COLO668 (cell line): Measurements from ENCODE around the gene HOXB8.

ENCODE experiments used
- DNase-seq: peaks from one replicate; lab custom pipeline; 2025; ENCODE audit not compliant: unreplicated experiment; lab: John Stamatoyannopoulos, UW

Gene HOXB8

DNA sequence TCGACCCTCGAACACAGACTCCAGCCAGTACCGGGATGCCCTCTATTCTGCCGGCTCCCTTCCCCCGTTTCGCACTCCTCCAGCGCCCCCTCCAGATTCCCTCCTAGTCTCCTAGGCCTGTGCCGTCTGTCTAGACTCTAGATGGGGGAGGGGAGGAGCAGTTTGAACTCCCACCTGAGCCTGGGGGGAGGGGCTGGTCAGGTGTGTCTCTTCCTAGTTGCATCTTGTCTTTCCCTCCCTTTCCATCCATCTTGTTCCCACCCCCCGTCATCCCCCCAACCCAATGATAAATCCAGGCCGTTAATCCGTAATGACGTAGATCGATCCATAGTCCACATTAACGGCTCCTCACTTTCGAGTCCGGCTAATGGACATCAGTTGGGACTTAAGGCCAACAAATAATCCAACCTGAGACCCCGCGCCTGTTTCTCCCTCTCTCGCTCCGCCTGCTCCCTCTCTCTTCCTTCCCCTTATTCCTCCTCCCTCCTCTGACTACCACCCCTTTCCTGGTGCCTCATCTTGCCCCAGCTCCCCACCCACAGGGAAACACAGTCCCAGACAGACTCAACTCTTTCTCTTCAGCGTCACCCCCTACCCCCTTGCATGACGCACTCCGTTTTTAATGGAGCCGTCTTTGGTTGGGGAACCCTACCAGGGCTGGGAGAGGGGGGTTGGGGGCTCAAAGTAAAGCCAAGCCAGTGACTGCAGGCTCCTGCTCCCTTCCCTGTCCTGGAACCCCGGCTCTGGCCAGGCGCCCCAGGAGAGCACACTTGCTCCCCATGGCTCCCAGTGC is 18.2 kb downstream of the HOXB8 start:
- DNase-seq, result peak; percentile 77

DNA sequence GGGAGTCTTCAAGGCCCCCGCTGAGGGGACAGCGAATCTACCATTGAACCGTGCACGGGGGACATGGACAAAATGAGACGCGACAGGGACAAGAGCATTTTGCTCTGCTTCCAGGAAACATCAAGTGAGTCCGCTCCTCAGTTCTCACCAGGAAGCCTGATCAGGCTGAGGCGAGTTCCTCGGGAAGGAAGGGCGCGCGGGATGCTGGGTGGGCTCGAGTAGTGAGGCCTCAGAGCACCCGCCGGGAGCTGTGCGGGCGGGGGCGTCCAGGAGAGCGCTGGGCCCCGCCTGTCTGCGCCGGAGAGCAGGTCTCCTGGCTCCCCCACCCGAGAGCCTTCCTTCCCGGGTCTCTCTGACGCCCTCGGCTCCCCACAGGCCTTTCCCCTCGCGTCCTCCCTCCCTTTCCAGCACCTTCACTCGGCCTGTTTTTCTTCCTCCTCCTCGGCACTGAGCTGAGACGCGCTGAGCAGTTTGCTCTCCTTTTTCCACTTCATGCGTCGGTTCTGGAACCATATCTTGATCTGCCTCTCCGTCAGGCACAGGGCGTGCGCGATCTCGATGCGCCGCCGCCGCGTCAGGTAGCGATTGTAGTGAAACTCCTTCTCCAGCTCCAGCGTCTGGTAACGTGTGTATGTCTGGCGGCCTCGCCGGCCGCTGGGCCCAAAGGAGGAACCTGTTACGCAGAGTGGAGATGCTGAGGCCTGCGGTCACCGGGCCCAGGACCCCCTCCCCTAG is 18.9 kb downstream of the HOXB8 start:
- peak; percentile 69 for DNase-seq

DNA sequence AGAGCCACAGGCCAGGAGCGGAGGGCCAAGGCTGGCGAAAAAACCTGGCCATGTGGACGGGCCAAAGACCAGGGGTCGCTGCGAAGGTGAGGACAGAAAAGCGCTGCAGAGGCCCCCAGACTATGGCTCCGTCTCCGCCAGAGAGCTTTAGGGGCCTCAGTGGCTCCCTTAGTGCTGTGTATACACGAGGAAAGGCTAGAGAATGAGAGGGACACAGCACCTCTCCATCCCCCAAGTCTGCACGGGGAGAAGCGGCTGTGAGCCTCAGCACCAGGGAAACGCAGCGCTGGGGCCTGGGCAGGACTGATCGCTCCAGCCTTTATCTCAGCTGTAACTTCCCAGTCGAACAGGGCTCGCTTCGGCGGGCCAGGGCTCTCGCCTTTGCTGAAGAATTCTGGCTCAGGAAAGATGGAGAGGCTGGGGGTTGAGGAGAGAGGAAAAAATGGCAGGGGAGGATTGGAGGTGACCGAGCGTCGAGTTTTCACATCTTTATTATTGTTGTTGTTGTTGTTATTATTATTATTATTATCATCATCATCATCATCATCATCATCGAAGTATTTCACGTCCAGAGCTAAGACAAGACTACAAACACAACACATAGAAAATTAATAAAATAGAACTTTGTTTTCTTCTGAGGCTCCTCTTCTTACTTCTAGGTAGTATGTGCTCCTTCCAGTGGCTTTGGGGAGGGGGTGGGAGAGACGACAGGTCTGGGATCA is 19.7 kb downstream of the HOXB8 start:
- peak; percentile 32 for DNase-seq

DNA sequence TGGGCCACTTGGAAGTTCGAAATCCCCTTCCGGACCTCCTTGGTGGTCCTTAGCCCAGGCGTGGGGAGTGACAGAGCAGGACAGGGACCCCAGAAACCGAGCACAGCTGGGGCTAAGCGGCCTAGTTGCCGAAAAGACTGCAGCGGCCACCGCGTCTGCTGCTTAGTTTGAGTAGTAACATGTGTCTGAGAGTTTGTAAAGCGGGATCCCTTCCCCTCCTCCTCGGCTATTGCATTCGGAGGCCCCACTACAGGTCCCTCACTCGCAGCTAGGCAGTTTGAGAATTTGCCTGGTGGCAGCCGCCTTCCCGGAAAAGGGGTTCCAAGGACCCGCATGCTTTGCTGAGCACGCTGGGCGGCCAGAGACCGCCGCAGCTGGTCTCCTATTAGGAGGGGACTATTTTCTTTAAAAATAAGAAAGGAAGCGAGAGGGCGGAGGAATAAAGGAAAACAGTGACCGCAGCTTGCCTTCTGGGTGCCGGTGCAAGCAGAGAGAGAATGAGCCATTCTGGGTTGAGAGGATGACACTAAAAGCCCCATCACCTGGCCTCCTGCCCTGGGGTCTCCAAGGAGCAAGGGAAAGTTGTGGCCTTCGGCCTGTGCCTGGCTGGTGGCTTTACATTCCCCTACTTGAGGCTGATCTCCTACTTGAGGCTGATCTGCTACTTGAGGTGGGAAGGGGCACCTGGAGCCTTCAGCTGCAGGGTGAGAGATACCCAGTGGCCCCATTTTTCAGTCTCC is 20.4 kb downstream of the HOXB8 start:
- DNase-seq, result peak; percentile 53

DNA sequence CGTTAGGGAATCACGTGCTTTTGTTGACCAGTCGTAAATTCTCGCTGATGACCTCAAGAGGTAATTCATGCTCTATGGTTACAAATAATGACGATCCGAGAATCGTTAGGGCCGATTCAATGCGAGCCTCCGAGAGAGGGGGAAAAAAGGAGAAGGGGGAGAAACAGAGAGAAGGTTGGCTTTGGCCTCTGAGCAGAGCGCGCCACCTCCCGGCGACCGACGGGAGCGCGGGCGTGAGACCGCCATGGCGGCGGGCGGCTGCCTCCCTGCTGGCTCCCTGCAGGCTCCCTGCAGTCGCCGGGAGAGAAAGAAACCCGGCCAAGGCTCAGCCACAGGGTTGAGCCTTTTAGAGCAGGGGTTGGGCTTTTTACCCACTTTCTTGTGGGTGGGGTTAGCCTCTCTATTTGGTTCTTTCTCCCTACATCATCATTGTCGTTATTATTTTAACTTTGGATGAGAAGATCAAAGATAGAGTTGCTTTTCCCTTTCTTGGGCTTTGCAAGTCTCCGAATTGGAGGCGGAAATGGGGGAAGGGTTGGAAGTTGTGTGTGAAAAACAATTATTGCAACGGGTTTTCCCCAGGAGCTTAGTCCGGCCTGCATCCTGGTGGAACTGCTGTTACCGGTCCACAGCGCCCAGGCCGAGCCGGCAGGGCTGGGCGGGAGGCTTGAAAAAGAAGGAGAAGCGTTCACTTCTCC is 21.1 kb downstream of the HOXB8 start:
- DNase-seq, result peak; percentile 85

DNA sequence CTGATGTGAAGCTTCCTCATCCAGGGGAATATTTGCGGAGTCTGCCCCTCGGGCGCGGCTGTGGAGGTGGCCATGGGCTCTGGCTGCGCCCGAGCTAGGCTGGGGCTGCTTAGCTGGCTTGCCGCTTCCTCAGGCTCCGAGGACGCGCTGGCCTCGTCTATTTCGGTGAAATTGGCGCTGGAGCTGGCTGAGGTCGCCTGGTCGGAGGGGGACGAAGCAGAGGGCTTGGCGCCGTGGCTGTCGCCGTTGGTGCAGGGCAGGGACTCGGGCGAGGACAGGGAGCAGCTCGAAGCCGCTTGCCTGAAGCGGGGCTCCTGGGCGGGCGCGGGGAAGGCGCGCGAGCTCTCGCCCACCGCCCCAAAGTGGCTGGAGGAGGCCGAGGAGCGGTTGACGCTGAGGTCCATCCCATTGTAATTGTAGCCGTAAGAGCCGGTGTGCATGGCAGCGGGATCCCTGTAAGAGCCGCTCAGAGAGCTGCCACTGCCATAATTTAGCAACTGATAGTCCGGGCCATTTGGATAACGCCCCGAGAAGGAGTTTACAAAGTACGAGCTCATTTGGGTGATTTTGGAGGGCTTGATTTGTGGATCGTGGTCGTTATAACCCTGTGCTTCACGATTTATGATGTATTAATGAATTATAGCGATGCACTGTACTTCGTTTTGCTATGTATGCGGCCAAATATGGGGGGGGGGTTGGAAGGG is 21.8 kb downstream of the HOXB8 start, which contains the start of gene HOXB5:
Gene HOXB5, minus strand, starts transcription at position 654 of the 704 bp plus-strand sequence. Its CDS starts 97 bp downstream, at position 557.
- DNase-seq, result peak; percentile 58

DNA sequence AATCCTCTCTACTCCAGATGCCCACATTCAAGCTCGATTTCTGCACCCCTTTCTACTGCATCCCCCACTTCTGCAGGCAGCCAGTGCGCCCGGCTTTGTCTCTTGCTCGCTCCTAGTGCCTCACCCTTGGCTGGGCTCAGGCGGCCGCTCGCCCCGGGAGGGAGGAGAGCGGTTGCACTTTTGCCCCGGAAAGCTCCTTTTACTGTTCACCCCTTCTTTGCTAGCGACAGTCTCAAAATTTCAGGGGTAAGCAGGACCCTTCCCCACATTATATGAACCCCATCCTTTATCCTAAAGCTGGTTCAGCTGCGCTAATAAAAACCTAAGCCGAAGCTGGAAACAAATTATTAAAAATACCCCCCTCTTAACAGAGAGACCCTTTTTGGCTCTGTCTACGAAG is 22.5 kb downstream of the HOXB8 start:
- DNase-seq, result peak; percentile 55

DNA sequence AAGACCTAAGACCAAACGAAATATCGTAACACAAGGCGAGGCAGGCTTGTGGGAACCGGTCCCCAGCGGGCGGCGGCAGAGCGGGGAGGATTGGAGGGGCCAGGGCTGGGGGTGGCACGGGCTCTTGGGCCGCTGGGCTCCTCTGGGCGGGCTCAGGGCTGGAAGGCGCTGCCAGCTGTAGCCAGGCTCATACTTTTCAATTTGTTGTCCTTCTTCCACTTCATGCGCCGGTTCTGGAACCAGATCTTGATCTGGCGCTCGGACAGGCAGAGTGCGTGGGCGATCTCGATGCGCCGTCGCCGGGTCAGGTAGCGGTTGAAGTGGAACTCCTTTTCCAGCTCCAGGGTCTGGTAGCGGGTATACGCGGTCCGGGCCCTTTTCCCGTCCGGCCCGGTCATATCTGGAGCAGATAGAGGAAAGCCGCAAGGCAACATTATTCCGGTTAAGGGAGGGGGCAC is 23.0 kb downstream of the HOXB8 start:
- peak; percentile 60 for DNase-seq

DNA sequence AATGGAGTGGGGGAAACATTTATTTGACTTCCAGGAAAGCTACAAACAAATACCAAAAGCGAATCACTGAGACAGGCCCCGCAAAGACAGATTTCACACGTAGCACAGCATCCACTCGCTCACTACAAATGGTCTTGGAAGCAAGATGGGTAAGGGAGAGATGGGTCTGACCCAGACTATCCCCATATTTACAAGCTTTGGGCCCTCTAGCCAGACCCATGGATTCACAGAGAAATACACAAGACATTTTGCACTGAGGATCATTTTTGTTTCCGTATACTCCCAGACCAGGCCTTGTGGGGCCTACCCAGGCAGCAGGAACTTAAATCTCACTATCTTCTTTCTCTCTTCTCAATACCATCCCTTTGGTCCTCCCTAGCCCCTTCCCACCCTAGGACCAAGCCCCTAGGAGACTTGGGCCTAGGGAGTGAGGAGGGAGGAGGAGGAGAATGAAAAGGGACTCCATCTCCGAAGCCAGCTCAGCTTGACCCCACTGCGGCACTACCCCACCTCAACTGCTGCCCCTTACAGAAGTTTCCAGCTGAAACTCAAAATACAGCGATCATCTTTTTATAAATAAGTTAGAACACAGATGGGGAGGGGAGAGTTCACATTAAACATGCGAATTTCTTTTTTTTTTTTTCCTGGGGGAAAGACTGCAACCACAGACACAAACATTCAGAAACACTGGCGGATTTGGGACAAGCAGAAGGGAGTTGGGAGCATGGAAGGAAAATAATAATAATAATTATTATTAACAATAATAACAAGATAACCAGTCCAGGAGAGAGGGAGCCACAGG is 23.6 kb downstream of the HOXB8 start:
- DNase-seq, result no peak

DNA sequence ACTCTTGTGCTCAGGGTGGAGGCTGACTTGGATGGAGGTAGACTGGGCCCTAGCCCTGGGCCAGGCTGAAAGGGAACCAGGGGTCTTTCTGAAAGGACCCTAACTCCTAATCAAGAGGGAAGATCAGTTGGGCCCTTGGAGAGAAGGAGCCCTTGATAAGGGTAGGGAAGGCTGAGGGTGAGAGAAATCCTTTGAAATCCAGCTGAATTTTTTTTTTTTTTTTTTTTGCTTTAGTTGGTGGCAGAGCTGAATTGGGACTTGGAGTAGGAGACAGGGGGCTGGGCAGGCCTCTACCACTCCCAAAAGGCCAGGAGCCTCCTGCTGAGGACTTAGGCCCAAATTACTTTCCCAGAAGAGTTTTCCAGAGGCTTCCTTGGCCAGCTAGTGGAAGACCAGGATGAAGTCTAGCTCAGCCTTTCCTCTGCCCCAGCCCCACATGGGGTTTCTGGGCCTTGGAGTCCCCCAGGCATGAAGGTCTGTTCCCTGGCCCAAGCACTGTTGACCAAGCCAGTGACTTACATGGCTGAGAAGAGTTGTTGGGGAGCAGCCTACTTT is 24.4 kb downstream of the HOXB8 start:
- no peak for DNase-seq

DNA sequence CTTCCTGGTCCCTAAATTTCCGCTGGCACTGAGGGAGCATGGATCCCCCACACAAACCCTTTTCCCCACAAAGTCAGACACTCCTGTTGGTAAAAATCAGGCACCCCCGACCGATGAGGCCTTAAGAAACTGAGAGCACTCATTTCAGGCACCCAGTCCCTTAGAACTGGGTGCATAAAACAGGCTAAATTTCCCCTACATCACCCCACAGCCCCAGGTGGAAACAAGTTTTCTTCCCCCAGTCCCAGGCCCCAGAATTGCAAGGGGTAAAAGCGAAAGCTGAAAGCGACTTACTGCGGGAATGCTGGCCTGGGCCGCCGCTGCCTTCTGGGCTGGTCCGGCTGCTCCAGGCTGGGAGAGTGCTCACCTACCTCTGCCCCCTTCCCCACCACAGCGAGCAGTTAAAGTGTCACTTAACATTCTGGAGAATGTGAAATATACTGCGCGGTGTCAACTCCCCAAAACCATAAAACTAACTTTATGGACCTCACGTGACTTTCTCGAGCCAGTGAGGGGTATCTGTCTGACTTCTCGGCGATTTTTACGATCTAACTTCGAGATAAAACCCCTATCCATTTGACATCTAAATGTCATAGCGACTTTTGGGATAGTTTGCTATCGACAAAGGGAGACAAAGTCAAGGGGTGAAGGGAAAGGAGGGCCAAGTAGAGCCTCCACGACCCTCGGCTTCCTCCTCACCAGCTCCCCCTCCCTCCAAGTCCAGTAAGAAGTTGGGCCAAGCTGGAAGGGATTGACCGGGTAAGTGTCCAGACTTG is 25.1 kb downstream of the HOXB8 start, which contains the start of gene HOXB3:
Gene HOXB3, minus strand, starts transcription at position 411 of the 776 bp plus-strand sequence. CDS start 37,767 bp downstream, outside the sequence.
- peak; percentile 29 for DNase-seq

DNA sequence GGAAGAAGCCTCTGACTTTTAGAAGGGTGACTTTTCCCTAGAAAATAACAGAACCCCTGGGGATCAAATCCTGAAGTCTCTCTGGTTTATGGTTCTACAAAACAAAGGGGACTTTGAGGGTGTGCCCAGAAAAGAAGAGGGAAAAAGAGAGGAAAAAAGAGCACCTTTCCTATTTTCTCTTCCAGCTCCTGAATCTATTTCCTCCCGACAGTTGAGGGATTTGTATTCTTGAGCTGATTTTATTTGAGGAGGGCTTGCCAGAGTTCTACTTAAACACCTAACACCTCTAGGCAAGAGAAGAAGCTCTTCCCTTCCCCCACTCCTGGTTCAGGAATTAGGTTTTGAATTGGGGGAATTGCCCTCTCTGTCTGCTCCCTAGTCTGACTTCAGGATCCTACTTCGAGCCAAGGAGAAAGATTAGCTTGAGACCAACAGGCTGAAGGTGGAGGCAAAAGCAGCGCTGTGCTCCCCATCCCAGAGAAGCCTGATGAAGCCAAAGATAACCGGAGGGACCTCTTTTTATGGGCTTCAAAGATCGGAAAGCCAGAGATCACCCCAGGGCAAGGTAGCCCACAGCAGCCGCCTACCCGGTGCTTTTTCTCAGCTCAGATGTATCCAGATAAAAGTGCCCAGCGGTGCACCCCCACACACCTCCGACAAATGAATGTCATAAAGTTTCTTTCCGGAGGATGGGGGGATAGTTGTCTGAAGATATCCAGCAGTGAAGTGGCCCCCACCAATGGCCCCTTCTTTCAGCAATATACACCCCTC is 25.8 kb downstream of the HOXB8 start:
- DNase-seq, result no peak

DNA sequence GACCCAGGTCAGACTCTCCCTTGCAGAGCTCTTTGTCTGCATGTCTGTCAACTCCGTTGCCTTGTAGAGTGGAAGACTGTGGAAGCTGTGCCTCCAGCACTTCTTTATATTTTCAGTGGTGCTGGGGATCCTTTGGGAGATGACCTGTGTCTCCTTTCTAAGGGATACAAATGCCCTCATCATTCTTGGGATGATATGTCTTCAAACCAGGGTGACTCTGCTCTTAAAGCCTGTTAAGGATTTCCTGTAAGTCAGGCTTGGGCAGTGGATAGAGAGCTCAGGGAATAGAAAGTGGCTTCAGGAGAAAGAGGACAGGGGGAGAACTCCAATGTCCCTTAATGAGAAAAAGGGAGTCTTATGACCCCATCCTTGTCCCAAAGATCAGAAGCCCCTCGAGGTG is 26.6 kb downstream of the HOXB8 start:
- DNase-seq, result no peak

DNA sequence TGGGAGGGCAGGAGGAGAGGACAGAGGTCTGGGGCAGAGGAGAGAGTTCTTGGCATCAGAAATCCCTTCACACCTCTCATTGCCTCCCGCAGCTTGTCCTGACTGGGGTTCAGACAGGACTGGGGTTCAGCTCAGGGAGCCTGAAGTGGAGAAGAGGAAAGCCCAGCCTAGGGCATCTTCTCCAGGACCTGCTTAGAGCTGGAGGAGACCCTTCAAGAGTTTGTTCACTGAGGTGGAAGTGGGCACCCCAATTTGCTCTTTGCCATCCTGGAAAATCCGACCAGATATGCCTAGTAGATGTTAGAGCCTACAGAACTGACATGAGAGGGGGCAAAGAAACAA is 27.0 kb downstream of the HOXB8 start:
- no peak for DNase-seq

DNA sequence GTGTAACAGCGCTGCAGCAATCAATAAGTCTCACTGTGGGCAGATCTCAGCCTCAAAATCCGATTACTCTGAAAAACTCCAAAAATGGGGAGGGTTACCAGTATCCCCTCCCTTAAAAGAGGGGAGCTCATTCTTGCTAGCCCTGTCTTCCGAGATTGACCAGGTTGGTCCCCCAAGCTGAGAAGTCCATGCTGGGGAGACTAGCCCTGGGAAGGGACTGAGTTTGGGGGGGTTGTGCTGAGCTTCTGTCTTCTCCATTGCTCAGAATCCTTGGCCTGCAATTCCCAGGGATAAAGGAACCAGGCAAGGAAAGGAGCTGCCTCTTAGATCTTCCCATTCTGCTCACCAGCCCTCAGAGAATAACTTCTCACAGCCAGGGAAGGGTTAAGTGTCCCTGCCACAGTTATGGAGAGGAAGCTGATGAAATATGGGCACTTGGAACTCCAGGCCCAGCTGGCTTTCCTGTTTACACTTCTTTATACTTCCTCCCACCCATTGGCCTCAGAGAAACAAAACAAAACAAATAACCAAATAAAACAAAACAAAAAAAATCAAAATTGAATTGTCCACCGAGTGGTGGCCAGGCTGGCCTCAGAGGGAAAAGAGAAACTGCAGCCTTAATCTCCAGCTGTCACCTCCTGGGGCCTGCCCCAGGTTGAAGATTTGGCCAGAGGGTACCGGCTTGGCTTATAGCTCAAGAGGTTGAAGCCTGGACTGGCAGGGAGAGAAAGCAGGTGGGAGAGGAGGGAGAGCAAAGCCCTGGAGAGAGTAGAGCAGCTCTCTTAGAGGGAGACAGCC is 27.6 kb downstream of the HOXB8 start:
- peak; percentile 59 for DNase-seq
